Stimulated activated CD4-positive, alpha-beta T cell treated with anti-CD3 and anti-CD28 coated beads, Interleukin-2, amount 100 ng/mL, for 48 hours (primary cell): ENCODE measurements around the gene EGFR.

Experiments
- DNase-seq, 2 donors: peaks; one replicate each; pipeline ENCODE4 v3.0.0-alpha.2; 2020

The EGFR gene

DNA sequence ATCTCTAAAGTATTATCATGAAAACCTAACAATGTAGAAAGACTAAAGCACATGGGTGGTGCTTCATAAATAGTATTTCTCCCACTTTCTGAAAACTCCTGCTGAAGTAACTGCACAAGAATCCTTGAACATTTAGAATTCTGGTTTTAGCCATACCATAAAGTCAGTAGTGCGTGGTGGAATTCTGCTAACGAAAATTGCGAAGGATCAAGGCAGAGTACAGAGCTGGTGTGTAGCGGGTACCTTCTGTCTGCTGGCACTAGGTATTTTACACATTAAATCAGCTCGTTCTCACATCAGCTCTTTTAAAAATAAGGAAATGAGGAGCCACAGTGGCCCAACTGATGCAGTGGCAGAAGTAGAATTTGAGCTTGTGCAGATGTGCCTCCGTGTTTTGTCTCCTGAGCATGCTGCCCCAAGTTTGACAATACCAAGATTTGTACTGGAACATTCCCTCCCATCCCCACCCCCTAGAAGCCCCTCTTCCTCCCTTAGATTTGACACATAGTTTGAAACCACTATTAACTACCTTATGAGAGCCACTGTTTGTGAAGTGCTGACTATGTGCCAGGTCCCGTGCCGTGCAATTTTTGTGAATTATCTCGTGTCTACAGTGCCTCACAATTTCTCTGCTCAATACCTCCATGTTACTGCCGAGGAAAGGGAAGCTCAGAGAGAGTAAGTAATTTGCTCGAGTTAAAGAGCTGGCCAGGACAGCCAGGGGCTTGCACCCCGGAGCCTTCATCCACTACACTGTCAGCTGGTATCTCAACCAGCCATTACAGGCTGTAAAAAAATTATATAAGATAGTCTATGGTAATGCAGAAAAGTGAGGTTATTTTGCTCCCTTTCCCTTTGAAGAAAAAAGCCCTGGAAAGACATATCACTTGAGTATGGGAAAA, 66.9 kb downstream of the EGFR start:
- no peak for DNase-seq

DNA sequence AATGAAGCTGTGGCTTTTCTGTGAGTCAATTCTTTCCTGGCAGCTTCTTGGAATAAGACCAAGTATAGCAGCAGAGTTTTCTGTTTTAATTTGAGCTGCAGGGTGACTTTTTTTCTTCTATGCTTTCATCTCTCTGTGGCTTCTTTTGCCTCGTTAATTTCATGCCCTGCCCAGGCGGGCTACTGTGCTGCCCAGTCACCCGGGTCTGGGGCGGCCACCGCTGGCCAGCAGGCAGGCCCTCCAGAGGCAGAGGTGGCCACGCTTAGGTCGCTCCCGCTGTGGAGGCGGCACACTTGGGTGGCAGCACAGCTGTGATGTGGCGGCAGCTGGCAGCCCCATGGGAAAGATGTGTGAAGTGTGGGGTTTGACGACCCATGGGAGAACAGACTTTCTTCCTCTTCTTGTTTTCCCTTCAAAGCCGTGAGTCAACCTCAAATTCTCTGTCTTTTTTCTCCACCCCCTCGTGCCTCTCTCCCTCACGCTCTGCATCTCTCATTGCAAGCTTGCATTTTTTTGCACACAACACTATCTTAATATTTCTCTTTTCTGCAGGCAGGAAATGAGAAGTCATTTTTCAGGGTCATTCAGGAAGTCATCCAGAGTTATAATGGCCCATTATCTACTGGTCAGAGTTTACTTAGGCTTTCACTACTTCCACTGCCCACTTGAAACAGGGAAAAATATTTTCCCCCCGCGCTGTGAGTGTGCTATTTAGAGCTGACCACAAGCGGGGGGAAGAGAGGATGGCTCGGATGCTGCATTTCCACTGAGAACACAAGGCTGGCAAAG, 67.8 kb downstream of the EGFR start:
- no peak for DNase-seq

DNA sequence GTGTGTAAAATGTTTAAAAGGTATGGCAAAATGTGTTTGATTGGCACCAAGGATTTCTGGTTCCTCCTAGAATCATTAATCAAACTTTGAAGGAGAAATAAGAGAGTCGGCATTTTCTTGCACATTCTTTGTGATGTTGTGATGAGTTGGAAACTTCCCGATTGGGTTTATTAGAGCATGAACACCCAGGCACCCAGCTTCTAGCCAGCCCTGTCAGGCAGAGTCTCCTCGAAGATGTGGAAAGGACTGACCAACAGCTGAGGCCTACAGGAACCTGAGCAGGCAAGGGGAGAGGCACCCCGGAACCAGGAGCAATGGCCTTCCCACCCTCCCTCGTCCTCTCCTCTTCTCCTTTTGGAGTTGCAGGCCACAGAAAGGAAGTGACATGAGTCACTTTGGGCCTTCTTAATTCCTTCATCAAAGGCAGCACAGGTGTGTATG, 68.7 kb downstream of the EGFR start:
- no peak for DNase-seq

DNA sequence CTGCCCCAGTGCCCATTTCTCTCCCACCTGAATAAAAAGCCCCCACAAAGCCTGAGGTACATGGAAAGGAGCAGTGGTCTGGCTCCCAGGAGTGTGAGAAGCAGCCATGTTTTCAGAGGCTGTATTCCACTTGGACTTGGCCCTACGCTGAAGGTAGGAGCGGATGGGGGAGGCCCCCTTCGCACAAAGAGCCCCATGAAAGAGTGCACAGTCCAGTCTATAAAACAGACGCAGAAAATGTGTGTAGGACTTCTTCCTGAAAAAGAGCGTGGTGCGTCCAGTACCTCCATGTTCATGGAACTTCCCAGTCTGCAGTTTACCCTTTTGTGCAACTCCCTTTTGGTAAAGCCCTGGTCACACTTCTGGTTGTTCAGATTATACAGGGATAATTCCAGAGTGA, 69.3 kb downstream of the EGFR start:
- no peak for DNase-seq

DNA sequence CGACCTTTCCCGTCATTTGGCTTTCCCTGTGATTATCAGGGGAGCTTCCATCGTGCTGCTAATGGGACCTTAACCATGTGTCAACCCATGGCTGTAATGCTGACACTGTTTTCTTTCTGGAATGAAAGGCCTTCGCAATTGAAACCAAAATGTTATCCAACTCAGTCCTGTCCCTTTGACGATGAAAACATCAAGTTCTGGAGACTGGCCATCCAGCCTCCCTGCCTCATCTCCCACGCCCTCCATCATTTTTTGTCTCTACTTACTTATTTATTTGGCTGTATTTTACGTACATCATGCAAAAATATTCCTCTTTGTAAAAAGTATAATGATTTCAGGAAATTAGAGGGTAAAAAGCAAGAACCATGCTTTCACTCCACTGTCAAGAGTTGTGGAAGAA, 69.8 kb downstream of the EGFR start:
- DNase-seq = no peak

DNA sequence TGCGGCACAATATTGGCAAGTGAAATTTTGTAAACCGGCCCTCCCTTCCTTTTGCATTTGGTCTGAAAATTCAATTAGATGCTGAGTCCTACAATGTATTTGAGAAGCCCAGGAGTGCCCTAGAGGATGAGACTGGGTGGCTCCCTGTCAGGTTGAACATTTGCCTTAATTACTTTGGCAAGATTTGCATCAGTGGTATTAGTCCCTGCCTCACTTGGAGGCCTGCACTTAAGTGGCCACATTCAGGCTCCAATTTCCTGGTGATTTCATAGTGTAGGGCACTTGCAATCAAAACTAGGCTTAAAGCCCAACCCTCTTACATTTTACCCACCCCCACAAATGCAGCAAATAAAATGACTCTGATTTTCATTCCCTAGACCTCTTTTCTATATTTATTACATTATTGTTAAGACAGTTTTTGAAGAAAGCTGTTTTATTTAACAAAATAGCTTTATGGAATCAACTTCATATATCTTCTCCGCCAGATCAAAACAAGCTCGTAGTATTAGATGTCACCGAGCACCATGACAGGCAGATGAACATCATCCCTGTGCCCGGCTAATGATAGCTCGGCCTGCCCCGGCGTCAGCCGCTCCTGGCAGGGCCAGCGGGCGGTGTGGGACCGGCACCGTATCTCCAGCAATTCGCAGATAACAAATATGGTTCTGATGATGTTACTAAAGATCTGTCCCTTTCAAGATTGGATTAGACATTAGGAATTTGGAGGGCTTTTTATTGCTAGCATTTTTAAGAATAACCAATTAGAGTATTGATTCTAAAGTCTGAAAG, 73.6 kb downstream of the EGFR start:
- no peak for DNase-seq

DNA sequence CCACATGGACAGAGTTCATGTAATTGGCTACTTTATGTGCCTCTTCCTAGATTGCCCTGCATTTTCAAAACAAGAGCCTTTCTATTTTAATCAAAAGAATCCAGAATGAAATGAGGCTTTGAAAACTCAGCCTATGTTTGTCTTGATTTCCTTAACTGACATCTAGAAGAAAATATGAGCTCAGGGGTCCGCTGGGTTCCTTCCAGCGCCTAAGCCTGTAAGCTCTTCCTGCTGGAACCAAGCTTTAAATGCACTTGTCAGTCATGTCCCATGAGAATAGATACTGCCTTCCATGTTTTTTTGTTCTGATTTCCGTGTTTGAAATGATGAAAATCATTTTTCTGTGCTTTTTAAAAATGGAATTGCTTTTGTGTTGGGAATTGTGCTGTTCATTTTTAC, 74.2 kb downstream of the EGFR start:
- DNase-seq = no peak

DNA sequence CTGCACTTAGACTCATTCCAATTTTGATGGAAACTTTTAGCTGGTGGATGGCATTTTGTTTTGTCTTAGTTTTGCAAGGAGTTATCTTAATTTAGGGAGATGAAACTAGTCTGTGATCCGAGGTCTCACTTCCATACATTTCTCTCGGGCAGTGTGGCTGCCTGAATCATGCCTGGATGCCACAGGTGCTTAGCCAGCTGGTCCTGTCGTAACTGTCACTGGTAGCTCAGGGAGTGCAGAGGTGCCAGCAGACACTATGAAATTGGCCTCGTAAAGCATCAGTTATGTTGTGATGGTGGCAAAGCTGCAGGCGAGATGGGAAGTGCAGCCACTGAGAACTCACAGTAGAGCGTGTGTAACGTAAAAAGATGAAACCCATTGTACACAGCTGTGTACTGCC, 74.9 kb downstream of the EGFR start:
- DNase-seq = no peak

DNA sequence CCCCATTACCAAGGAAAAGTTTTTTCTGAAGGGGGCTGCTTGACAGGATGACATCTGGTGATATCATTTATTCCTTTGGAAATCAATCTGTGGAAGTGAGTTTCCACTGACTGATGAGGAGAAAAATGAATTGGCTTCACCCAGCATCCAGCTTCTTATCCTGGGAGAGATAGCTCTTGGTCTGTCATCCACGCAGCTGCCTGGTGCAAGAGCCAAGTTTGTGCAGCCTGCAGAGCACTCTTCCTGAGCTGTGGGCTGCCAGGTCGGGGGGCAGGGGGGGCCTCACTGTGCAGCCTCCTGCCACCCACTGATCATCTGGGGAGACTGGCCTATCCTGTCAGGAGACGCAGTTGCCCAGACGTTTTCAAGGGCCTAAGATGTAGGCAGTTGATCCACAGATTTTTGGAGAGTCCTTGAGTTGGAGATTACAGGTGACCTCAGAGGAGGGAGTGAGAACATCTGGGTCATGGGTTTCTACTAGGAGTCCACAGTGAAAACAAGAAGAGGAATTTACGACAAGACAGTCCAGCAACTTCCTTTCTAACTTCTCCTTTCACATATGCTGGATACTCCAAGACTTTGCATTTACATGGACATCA, 75.4 kb downstream of the EGFR start:
- DNase-seq = no peak

DNA sequence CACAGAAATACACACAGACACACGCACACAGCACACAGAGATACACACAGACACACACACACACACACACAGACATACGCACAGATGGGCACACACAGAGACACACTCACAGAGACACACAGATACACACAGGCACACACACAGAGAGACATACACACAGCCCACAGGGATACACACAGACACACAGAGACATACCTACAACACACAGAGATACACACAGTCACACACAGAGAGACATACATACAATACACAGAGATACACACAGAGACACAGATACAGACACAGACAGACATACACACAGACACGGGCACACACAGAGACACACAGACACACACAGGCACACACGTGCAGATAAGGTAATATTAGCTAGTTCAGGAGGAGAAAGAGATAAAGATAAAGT, 76.9 kb downstream of the EGFR start:
- no peak for DNase-seq

DNA sequence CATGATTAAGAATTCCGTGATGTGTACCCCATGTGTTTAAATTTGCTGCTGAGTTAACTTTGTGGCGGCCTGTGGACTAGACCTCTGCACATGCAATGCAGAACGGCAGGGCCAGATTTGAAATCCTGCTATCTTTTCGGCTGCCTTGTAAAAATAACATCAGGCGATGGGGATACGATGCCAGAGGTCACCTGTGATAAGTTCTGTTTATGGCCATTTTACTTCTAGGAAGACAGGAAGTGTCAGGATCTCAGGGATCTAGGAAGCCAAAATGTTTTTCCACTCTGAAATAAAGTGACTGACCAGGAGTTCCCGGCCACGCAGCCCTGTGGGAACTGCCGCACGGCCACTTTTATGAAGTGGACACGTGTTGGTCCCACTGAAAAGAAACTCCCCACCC, 77.5 kb downstream of the EGFR start:
- no peak for DNase-seq

DNA sequence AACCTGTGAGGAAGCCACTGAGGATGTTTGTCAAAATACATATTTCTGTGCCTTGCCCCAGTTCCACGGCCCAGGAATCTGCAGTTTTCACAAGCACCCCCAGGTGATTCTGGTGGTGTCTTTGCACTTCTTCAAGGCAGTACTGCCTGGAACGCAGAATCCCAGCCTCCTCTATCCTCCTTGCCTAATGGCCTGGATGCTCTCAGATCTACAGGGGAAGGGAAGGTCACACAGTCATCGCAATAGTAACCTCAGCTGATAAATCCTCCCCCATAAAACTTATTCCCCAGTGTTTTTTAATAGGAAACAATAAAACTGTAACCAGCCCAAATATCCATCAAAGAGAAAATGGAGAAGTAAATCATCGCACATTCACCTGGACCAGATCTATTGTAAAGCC, 78.3 kb downstream of the EGFR start:
- DNase-seq = no peak

DNA sequence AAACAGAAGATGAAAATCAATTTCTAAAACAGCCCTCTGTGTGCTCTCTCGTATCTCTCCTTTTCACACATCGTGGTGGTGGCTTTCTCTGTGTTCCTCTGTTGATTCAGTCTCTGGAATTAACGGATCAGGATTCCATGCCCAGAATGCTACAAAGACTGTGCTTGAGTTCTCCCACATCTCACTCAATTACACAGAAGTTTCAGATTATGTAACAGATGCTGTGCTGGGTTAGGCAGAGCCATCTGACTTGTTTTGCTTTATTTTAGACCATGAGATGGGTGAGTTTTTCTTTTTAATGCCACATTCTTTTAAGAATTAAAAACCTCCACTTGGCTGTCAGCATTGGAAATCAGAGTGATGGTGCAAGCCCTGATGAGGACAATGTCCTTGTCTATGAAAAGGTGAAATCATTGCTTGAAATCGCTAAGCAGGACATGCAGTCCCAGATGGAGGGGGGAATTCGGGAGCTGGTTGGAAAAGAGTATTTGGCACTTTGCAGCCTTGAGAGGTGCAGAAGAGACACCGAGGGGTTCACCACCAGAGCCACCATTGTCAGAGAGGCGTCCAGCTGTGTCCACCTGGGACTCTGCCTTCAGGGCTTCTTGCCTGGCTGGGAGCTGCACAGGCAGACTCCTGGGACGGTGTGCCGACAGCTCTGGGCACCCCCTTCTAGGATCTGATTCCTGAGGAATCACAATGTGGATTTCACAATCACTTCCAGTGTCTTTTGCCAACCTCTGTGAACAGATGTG, 80.4 kb downstream of the EGFR start:
- DNase-seq = no peak

DNA sequence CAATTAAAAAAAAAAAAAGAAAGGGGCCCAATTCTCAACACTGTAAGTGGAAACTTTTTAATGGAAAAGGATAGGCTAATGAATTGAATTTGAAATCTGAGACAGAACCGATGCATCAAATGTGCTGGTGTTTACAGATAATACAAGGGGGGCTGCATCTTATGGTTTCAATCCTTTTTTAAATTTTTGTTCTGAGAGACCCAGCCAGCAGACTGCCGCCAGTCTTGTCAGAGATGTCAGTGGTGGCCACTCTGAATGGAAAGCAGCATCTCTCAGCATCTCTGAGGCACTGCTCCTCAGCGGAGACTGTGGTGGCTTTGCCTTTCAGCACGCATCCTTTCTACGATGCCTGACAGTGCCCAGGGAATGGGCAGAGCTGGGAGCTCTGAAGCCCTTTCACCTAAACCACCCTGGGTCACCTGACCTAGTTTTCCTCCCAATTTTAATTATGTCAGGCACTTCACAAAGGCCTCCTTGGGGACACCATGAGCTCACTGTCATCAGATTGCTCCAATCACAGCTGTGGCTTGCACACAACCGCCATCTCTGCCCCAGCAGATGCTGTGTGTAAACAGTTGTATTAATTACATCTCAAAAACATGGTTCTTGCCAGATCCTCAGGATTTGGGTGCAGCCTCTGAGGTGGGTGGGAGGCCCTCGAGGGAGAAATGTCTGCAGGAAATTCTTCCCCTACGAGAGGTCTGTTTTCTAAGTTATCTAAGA, 81.2 kb downstream of the EGFR start:
- no peak for DNase-seq

DNA sequence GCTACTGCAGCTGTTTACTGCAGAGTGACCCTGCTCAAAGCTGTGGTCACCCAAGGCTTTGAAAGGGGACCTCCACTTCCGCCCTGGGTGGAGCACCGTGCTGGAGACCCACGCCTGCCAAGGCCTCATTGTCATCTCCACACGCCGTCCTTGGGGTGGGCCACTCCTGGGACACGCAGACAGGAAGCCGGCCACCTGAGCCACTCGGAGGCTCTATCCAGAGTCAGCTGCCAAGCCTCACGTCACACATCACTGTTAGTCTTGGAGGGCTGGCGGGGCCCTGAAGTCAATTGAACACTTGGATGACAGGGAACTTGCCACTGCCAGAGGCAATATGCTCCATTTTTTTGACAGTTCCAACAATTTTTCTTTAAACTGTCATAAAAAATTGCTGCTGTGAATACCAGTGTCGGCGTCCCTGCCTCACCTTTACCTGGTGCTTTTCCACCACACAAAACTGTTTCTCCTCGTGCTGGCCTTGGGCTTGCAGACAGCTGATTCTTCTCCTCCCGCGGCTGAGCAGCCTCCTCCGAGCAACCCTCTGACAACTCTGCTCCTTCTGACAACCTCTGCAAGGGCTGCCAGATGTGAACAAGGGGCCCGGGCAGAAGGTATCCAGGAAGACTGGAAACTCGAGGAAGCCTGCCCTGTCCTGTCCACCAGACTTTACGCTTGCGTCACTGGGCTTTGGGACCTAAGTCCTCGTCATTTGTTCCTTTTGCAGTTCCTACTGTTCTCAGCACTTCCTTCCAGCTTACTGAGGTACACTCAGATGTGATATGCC, 81.9 kb downstream of the EGFR start:
- DNase-seq = no peak

DNA sequence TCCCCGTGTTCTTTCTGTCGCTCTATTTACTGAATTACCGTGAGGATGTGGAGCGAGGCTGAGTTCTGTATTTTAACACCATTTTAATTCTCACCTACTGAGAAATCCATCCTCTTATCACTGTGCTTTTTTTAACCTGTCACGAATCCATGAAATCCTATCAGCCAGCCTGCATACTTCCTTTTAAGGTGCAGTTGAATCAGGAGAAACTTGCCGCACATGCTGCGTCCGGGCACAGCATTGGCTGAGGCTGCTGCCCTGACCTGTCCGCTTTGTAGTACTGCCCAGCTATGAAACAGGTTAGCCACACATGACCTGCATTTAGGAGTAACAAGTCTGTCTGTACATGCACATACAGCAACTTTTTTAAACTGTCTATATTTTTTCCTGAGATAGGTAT, 82.5 kb downstream of the EGFR start:
- no peak for DNase-seq

DNA sequence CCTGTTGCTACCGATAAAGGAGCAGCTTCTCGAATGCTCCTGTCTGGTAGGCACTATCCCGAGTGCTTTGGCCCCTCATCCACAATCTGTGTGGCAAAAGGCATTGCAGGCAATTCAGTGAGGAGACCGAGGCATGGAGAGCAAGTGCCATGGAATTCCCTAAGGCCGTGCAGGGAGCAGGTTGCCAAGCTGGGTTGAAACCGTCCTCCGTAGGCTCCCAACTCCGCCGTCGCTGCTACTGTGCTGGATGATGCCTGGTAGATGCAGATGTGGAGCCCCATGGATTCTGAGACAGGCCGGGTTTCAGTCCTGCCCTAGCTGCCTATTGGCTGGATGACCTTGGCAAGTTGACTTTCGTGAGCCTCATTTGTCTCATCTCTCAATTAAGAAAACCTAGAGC, 85.3 kb downstream of the EGFR start:
- no peak for DNase-seq

DNA sequence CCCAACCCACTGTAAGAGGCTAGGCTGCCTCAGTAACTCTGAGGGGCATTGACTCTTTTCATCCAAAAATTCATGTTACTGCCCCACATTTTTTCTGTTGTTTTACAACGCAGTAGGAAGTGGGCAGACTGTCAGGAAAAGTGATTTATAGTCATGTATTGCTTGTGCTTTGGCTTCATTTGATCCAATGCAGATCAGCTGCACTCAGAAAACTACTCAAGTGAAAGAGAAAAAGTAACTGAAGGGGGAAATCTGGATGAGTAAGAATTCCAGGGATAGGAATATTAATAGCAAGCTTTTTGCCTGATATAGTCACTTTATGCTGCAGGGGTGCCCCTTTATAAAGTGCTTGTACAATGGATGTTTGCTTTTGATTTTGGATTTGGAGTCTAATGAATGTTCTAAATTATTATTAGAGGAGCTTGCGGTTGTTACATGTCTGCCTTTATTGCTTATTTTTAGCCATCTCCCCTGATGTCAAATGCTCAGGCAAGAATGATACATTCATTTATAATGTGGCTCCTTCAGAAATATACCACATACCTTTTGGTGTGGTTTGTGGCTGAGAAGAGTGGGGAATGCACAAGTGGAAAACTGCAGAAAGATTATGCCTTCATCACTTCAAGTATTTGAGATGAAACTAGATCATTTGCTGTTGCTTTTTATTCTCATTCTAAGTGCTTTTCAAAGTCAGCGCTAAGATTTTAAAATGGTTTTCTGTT, 86.1 kb downstream of the EGFR start:
- no peak for DNase-seq

DNA sequence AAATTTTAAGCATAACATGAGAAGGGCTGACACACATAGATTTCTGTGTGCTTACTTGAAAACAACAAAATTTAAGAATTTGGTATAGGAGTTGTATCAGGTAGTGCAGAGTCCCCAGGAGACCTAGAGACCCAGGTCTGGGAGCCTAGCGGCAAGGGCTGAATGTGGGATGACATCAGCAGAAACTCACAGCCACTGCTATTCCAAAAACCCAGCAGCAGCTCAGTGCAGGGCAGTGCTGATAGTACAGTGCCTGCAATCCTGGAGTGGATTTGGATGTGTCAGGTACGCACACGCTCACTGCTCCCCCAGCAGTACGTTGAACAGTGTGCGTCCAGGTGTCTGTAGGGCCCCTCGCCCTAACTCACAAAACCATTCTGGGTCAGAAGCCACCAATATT, 87.1 kb downstream of the EGFR start:
- no peak for DNase-seq

DNA sequence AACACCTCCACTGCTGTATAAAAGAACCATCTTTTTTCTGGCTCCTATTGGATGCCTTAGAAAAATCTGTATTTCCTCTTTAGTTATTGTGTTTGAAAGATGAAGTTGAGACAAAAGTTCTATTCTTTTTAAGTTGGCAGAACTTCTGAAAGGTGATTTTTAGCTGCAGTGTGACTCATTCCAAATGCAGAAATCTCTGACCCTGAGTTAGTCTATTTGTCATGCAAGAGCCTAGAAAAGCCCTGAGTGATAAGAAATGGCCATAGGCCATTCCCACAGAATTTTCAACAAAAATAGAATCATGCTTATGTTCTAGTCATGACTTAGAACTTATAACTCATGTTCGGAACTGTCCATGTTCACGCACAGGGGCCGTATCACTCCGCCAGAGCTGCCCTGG, 89.1 kb downstream of the EGFR start:
- no peak for DNase-seq
